Measurements from ENCODE around the gene DTNBP1. TPM values are rescaled to one million over a fixed set of nuclear protein-coding genes. Genes with fewer than 3 reads are reported as not detected.
A peak's percentile ranks its signal among the peaks of the same experiment; 100 is the strongest.

DTNBP1 gene
- total RNA-seq, 3 donors from 2014 or later = 19.6 to 31.8 (median 25.0) TPM

DNA sequence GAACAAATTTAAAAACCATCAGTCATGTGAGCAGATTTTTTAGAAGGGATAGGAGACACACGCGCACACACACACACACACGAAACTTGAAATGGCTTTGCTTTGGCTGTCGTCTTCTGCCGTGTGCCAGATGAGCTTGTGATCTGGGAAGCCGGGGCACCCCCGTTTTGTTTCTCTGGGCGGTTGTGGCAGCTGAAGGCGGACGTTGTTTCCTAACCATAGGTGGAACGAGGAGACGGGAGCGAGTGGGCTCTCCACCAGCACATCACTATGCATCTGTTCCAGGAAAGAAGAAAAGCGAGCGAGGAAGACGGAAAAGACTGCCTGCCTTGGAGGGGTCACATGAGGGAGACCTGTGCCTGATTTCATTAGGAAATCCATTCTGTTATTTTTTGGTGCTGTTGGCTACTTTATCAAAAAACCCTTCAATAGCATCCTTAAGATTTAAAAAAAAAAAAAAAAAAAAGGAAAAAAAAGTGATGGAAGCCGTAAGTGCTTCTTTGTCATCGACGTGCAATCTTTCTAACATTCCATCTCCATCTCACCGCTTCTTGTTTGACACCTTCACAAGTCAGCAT is 142.1 kb downstream of the DTNBP1 start:
- Histone ChIP-seq H3K9me3 (no peaks in the 10 kb centered on the region), H3K4me3 (no peak overlapping the region), H3K36me3 (ENCODE audit: low read depth) (no peaks in the 10 kb centered on the region), H3K4me1 (ENCODE audit: low read depth) (no peaks in the 10 kb centered on the region)
- DNase-seq (no peak), ATAC-seq (no peak)
- intact Hi-C loops (cut with DNase I, micrococcal nuclease) = no loop called here
- no peak for TF ChIP-seq CTCF (IDR thresholded peaks at IDR 0.05)

DNA sequence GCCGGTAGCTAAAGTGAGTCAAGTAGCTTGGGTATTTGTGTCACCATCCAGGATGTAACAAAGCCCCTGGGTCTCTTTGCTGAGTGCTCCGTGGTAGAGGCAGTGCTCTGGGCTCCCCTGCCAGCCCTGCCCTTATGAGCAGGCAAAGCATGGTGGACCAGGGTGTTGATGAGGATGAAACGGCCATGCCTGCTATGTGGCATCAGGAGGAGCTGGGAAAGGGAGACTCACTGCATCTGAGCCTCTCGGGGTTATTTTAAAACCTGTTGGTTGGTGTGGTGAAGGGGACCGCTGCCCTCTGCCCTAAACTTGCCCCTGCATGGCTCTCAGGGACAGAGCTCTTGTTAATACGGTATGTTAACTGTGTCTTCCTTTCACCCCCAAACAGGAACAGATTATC is 143.1 kb downstream of the DTNBP1 start:
- Histone ChIP-seq H3K4me1 (ENCODE audit: low read depth) (no peaks in the 10 kb centered on the region), H3K9me3 (no peaks in the 10 kb centered on the region), H3K4me3 (no peak overlapping the region), H3K36me3 (ENCODE audit: low read depth) (no peaks in the 10 kb centered on the region)
- ATAC-seq (no peak), DNase-seq (no peak)
- intact Hi-C loops (cut with DNase I, micrococcal nuclease) = no loop called here
- no peak for TF ChIP-seq CTCF (IDR thresholded peaks at IDR 0.05)

GRCh38 chr6:15518878-15519277 is 143.9 kb downstream of the DTNBP1 start:
- H3K4me3 ChIP-seq = no peak overlapping the region
- intact Hi-C loops (cut with DNase I, micrococcal nuclease) = no loop called here
- no peak for DNase-seq
- ATAC-seq = no peak
- no peaks in the 10 kb centered on the region for H3K9me3 ChIP-seq
- H3K36me3 ChIP-seq (ENCODE audit: low read depth) = no peaks in the 10 kb centered on the region
- no peak for TF ChIP-seq CTCF (IDR thresholded peaks at IDR 0.05)
- no peaks in the 10 kb centered on the region for H3K4me1 ChIP-seq (ENCODE audit: low read depth)

GRCh38 chr6:15518057-15518456 is 144.8 kb downstream of the DTNBP1 start:
- H3K36me3 ChIP-seq (ENCODE audit: low read depth) = peaks cover 3% of the 10 kb centered on the region
- no peak overlapping the region for H3K4me3 ChIP-seq
- intact Hi-C loops (cut with DNase I, micrococcal nuclease) = no loop called here
- TF ChIP-seq CTCF (IDR thresholded peaks at IDR 0.05) = no peak
- DNase-seq = peak in 1 of 3 donors; percentile 9
- H3K9me3 ChIP-seq = no peaks in the 10 kb centered on the region
- no peaks in the 10 kb centered on the region for H3K4me1 ChIP-seq (ENCODE audit: low read depth)
- no peak for ATAC-seq

- Histone ChIP-seq H3K9me3 (no peaks in the 10 kb centered on the region), H3K4me1 (ENCODE audit: low read depth) (no peaks in the 10 kb centered on the region), H3K36me3 (ENCODE audit: low read depth) (peaks cover 5% of the 10 kb centered on the region), H3K4me3 (no peak overlapping the region)
- intact Hi-C loops (cut with DNase I, micrococcal nuclease) = no loop called here
- ATAC-seq (no peak), DNase-seq (peak in 1 of 3 donors; percentile 15)
- TF ChIP-seq CTCF (IDR thresholded peaks at IDR 0.05) = no peak
Observed at GRCh38 chr6:15517600-15517999, 145.2 kb downstream of the DTNBP1 start.
